SK-N-SH treated with all-trans-retinoic acid at 6 μM for 48 hours (cell line): ENCODE results near the gene SLC25A29.

Experiments used
- ATAC-seq: fragments of 200-7000 bp; cut with Tn5 transposase; 3 replicates; pipeline ENCODE4 v1.9.1; 2020; ENCODE audit warnings: mild to moderate bottlenecking, moderate library complexity
- ARNTL ChIP-seq: fragments of 450-650 bp; formaldehyde crosslinking; IDR thresholded peaks from 2 replicates; pipeline ENCODE4 v1.5.0; 2020; ENCODE audit warnings: low read depth, mild to moderate bottlenecking, moderate library complexity, borderline replicate concordance
- BACH2 ChIP-seq: fragments of 250-450 bp; sonication (Bioruptor Pico); IDR thresholded peaks from 2 replicates; pipeline ENCODE4 v1.9.0; 2021; ENCODE audit warnings: mild to moderate bottlenecking, borderline replicate concordance
- CSDC2 ChIP-seq: fragments of 250-450 bp; sonication (Bioruptor Pico); IDR thresholded peaks from 2 replicates; pipeline ENCODE4 v1.5.0; 2020; ENCODE audit warnings: mild to moderate bottlenecking, moderate library complexity
- ESRRG ChIP-seq: fragments of 250-450 bp; sonication (Bioruptor Pico); IDR thresholded peaks from 2 replicates; pipeline ENCODE4 v1.6.1; 2021; ENCODE audit warnings: mild to moderate bottlenecking
- GLIS3 ChIP-seq: fragments of 250-450 bp; sonication (Bioruptor Pico); IDR thresholded peaks from 2 replicates; pipeline ENCODE4 v1.5.0; 2020; ENCODE audit warnings: mild to moderate bottlenecking, moderate library complexity
- ISL1 ChIP-seq: fragments of 250-450 bp; sonication (Bioruptor Pico); IDR thresholded peaks from 2 replicates; pipeline ENCODE4 v2.1.2; 2022; ENCODE audit warnings: mild to moderate bottlenecking, moderate library complexity
- OSR1 ChIP-seq: fragments of 250-450 bp; sonication (Bioruptor Pico); IDR thresholded peaks from 2 replicates; pipeline ENCODE4 v1.8.0; 2022; ENCODE audit warnings: moderate library complexity, mild to moderate bottlenecking, inconsistent platforms
- PPARA ChIP-seq: fragments of 250-450 bp; sonication (Bioruptor Pico); IDR thresholded peaks from 2 replicates; pipeline ENCODE4 v1.5.0; 2020; ENCODE audit warnings: mild to moderate bottlenecking, borderline replicate concordance
- RARB ChIP-seq: fragments of 250-450 bp; sonication (Bioruptor Pico); IDR thresholded peaks from 2 replicates; pipeline ENCODE4 v1.8.0; 2021; ENCODE audit warnings: mild to moderate bottlenecking, moderate library complexity
- SNAI2 ChIP-seq: fragments of 250-450 bp; sonication (Bioruptor Pico); IDR thresholded peaks from 2 replicates; pipeline ENCODE4 v1.5.0; 2020; ENCODE audit warnings: mild to moderate bottlenecking, moderate library complexity
- TCF4 ChIP-seq: fragments of 250-450 bp; sonication (Bioruptor Pico); IDR thresholded peaks from 2 replicates; pipeline ENCODE4 v1.8.0; 2021; ENCODE audit warnings: mild to moderate bottlenecking, moderate library complexity, borderline replicate concordance
- TOX ChIP-seq: fragments of 250-450 bp; sonication (Bioruptor Pico); IDR thresholded peaks from 2 replicates; pipeline ENCODE4 v1.8.0; 2021; ENCODE audit warnings: mild to moderate bottlenecking, moderate library complexity, borderline replicate concordance
- ZC3H10 ChIP-seq: fragments of 250-450 bp; sonication (Bioruptor Pico); IDR thresholded peaks from 2 replicates; pipeline ENCODE4 v1.5.1; 2021; ENCODE audit warnings: mild to moderate bottlenecking, moderate library complexity
- ZFP3 ChIP-seq: fragments of 250-450 bp; sonication (Bioruptor Pico); IDR thresholded peaks from 2 replicates; pipeline ENCODE4 v1.5.0; 2020; ENCODE audit warnings: mild to moderate bottlenecking, moderate library complexity
- ZNF565 ChIP-seq: fragments of 450-650 bp; formaldehyde crosslinking; conservative IDR thresholded peaks from 2 replicates; pipeline ENCODE4 v1.5.0; 2020; ENCODE audit warnings: low read depth, mild to moderate bottlenecking, moderate library complexity
- ZNF8 ChIP-seq: fragments of 450-650 bp; formaldehyde crosslinking; IDR thresholded peaks from 2 replicates; pipeline ENCODE4 v1.5.0; 2020; ENCODE audit warnings: mild to moderate bottlenecking, moderate library complexity
- TF ChIP-seq, protein P1 (sequence below): fragments of 250-450 bp; sonication (Bioruptor Pico); IDR thresholded peaks from 2 replicates; pipeline ENCODE4 v1.5.1; 2021; ENCODE audit warnings: mild to moderate bottlenecking, moderate library complexity
- TF ChIP-seq, protein P2 (sequence below): fragments of 250-450 bp; sonication (Bioruptor Pico); IDR thresholded peaks from 2 replicates; pipeline ENCODE4 v1.5.1; 2020; ENCODE audit warnings: low read depth, mild to moderate bottlenecking, moderate library complexity
- TF ChIP-seq, protein P3 (sequence below): fragments of 250-450 bp; sonication (Bioruptor Pico); IDR thresholded peaks from 2 replicates; pipeline ENCODE4 v1.5.0; 2020; ENCODE audit warnings: mild to moderate bottlenecking, moderate library complexity
- TF ChIP-seq, protein P4 (sequence below): fragments of 250-450 bp; sonication (Bioruptor Pico); IDR thresholded peaks from 2 replicates; pipeline ENCODE4 v1.8.0; 2021; ENCODE audit warnings: low read depth, mild to moderate bottlenecking, moderate library complexity, borderline replicate concordance

SLC25A29 gene

DNA sequence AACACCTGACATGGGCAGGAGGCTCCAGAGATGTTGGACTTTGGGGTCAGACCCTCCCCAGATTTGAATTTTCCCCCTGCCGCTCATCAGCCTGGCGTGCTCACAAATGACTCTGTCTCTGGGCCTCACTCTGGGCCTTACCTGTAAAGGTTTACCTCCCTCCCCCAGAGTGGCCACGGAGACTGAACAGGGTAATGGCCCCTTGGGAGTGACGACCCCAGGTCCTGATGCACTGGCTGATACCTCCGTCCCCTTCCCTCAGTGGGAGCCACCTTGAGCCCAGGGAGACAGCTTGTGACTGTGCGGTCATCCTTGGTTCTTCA lies 7.0 kb downstream of the SLC25A29 start:
- TF ChIP-seq, protein P1, sequence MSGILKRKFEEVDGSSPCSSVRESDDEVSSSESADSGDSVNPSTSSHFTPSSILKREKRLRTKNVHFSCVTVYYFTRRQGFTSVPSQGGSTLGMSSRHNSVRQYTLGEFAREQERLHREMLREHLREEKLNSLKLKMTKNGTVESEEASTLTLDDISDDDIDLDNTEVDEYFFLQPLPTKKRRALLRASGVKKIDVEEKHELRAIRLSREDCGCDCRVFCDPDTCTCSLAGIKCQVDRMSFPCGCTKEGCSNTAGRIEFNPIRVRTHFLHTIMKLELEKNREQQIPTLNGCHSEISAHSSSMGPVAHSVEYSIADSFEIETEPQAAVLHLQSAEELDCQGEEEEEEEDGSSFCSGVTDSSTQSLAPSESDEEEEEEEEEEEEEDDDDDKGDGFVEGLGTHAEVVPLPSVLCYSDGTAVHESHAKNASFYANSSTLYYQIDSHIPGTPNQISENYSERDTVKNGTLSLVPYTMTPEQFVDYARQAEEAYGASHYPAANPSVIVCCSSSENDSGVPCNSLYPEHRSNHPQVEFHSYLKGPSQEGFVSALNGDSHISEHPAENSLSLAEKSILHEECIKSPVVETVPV (CRISPR knock-in tag), result no peak
- TF ChIP-seq RARB (no peak), ISL1 (no peak), TCF4 (CRISPR knock-in tag) (no peak), ZNF8 (CRISPR knock-in tag) (no peak)
- ATAC-seq, result no peak

GRCh38 chr14:100298551-100299237 lies 7.5 kb downstream of the SLC25A29 start:
- no peak for TF ChIP-seq ZC3H10 (CRISPR knock-in tag)
- no peak for TF ChIP-seq TCF4 (CRISPR knock-in tag)
- TF ChIP-seq BACH2 (CRISPR knock-in tag), result no peak
- TF ChIP-seq ISL1, result no peak
- no peak for TF ChIP-seq SNAI2
- TF ChIP-seq OSR1 (CRISPR knock-in tag), result no peak
- TF ChIP-seq TOX, result no peak
- no peak for TF ChIP-seq ESRRG
- TF ChIP-seq ARNTL (CRISPR knock-in tag), result no peak
- TF ChIP-seq, protein P2, sequence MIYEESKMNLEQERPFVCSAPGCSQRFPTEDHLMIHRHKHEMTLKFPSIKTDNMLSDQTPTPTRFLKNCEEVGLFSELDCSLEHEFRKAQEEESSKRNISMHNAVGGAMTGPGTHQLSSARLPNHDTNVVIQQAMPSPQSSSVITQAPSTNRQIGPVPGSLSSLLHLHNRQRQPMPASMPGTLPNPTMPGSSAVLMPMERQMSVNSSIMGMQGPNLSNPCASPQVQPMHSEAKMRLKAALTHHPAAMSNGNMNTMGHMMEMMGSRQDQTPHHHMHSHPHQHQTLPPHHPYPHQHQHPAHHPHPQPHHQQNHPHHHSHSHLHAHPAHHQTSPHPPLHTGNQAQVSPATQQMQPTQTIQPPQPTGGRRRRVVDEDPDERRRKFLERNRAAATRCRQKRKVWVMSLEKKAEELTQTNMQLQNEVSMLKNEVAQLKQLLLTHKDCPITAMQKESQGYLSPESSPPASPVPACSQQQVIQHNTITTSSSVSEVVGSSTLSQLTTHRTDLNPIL (CRISPR knock-in tag), result no peak
- TF ChIP-seq, protein P3, sequence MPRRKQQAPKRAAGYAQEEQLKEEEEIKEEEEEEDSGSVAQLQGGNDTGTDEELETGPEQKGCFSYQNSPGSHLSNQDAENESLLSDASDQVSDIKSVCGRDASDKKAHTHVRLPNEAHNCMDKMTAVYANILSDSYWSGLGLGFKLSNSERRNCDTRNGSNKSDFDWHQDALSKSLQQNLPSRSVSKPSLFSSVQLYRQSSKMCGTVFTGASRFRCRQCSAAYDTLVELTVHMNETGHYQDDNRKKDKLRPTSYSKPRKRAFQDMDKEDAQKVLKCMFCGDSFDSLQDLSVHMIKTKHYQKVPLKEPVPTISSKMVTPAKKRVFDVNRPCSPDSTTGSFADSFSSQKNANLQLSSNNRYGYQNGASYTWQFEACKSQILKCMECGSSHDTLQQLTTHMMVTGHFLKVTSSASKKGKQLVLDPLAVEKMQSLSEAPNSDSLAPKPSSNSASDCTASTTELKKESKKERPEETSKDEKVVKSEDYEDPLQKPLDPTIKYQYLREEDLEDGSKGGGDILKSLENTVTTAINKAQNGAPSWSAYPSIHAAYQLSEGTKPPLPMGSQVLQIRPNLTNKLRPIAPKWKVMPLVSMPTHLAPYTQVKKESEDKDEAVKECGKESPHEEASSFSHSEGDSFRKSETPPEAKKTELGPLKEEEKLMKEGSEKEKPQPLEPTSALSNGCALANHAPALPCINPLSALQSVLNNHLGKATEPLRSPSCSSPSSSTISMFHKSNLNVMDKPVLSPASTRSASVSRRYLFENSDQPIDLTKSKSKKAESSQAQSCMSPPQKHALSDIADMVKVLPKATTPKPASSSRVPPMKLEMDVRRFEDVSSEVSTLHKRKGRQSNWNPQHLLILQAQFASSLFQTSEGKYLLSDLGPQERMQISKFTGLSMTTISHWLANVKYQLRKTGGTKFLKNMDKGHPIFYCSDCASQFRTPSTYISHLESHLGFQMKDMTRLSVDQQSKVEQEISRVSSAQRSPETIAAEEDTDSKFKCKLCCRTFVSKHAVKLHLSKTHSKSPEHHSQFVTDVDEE (CRISPR knock-in tag), result no peak
- no peak for TF ChIP-seq ZFP3 (CRISPR knock-in tag)
- TF ChIP-seq GLIS3 (CRISPR knock-in tag), result no peak
- TF ChIP-seq, protein P1 (CRISPR knock-in tag), result no peak
- no peak for TF ChIP-seq ZNF8 (CRISPR knock-in tag)
- TF ChIP-seq ZNF565 (CRISPR knock-in tag), result no peak
- TF ChIP-seq, all 23 proteins: peak for 0
- no peak for ATAC-seq

- ATAC-seq, result no peak; the same call in 2 of the 3 replicates
- TF ChIP-seq TOX (no peak), CSDC2 (CRISPR knock-in tag) (no peak), PPARA (no peak), ISL1 (no peak), ZNF565 (CRISPR knock-in tag) (no peak), ESRRG (no peak), TCF4 (CRISPR knock-in tag) (no peak), OSR1 (CRISPR knock-in tag) (no peak)
- TF ChIP-seq, protein P3 (CRISPR knock-in tag), result no peak
- TF ChIP-seq, protein P4, sequence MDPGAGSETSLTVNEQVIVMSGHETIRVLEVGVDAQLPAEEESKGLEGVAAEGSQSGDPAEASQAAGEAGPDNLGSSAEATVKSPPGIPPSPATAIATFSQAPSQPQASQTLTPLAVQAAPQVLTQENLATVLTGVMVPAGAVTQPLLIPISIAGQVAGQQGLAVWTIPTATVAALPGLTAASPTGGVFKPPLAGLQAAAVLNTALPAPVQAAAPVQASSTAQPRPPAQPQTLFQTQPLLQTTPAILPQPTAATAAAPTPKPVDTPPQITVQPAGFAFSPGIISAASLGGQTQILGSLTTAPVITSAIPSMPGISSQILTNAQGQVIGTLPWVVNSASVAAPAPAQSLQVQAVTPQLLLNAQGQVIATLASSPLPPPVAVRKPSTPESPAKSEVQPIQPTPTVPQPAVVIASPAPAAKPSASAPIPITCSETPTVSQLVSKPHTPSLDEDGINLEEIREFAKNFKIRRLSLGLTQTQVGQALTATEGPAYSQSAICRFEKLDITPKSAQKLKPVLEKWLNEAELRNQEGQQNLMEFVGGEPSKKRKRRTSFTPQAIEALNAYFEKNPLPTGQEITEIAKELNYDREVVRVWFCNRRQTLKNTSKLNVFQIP (CRISPR knock-in tag), result no peak
- TF ChIP-seq, protein P2 (CRISPR knock-in tag), result no peak
These were observed 8.6 kb downstream of the SLC25A29 start for GRCh38 chr14:100297320-100298300.
